LNCAP (cell line): ENCODE measurements around the gene EPHA10.

ENCODE experiments used
- TF ChIP-seq, protein P1 (sequence below): fragments of 450-650 bp; IDR thresholded peaks from 2 replicates; pipeline ENCODE4 v1.5.1; 2017; ENCODE audit warnings: mild to moderate bottlenecking

EPHA10 gene

DNA sequence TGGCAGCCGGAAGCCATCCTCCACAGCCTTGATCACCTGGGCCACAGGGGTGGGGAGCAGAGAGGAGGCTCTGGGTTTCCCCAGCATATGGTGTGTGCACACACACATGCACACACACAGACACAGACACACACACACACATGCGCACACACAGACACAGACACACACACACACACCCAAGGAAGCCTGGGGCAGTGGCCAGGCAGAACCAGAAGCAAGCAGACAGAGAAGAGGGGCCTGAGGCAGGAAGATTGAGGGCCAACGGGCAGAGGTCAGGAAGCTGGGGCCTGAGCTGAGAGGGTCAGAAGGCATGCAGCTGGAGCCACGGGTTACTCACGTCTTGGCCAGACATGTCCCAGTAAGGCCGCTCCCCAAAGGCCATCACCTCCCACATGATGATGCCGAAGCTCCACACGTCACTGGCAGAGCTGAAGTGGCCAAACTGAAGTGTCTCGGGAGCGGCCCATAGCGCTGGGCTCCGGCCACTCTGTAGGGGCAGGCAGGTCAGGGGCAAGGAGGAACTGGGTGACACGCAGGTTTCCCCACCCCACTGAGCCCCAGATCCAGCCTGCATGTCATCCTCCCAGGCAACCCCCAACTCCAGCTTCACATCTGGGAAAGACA, 45.2 kb downstream of the EPHA10 start:
- TF ChIP-seq, protein P1, sequence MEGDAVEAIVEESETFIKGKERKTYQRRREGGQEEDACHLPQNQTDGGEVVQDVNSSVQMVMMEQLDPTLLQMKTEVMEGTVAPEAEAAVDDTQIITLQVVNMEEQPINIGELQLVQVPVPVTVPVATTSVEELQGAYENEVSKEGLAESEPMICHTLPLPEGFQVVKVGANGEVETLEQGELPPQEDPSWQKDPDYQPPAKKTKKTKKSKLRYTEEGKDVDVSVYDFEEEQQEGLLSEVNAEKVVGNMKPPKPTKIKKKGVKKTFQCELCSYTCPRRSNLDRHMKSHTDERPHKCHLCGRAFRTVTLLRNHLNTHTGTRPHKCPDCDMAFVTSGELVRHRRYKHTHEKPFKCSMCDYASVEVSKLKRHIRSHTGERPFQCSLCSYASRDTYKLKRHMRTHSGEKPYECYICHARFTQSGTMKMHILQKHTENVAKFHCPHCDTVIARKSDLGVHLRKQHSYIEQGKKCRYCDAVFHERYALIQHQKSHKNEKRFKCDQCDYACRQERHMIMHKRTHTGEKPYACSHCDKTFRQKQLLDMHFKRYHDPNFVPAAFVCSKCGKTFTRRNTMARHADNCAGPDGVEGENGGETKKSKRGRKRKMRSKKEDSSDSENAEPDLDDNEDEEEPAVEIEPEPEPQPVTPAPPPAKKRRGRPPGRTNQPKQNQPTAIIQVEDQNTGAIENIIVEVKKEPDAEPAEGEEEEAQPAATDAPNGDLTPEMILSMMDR, result no peak

DNA sequence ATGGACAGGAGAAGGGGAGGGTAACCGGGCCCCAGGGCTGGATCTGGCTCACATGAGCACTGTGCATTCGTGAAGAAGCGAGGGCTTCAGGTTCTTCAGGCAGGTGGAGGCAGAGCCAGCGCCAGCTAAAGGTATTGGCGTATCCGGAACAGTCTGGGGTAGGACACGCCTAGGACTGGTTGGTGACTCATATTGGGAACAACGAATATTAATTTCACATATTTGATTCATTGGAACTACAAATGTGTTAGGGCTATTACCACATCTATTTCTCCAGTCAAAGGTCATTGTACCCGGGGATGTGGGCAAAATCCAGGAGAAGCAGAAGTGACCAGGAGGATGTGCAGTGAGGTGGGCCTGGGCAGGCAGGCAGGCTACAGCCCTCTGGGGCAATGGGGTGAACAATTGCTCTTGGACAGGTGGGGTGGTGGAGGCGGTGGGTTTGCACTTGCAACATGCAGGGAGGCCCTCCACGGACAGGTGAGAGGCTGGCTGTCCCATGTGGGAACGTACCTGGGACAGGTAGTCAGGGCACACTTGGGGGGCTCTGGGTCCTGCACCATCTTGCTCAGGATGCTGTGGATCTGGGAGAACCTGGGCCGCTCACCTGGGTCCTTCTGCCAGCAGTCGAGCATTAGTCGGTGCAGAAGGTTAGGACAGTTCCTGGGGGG, 45.9 kb downstream of the EPHA10 start:
- TF ChIP-seq, protein P1, result no peak

DNA sequence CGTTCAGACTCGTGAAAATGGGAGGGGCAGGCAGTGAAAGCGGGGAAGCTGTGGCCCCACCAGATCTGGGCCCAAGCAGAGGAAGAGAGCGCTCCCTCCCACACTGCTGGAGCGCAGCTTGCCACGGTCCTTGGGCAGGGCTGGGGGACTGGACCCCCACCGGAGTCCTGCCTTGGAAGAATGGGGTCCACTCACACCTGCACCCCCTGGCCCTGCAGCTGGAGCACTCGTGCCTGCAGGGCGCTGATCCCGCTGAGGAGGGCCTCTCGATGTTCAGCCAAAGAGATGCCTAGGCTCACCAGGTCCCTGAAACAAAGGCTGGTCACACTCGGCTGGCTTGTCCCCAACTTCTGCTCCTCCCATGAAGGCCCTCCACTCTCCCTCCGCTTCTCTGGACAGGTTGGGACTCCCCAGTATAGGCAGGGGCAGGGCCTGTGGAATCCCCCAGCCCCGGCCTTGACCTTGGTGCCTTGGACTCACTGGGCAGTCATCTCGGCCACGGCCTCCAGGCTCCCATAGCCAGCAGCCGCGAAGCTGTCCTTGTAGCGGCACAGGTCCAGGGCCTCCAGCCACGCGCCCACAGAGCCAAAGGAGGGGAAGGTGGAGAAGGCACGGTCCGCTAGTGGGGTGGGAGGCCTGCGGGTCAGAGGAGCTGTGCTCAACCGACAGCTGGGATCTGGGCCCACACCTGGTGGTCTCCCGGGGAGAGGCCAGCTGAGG, 46.6 kb downstream of the EPHA10 start:
- TF ChIP-seq, protein P1, result no peak

DNA sequence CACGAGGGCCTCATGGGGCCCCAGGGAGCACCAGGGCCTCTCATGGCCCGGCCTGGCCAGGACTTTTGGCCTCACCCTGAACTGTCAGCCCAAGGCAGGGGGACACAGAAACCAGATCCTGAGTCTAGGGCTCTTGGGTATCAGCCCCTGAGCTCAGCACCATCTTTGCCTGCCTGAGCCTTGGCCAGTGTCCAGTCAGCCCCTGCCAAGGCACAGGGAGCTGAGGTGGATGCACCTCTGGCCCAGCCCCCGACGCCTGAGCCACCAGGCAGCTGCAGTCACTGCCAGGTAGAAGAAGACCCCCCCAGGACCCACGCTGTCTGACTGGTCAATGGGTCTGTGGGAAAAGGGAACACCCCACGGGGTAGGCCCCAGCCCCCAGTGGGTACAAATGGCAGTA, 47.3 kb downstream of the EPHA10 start:
- TF ChIP-seq, protein P1, result no peak

DNA sequence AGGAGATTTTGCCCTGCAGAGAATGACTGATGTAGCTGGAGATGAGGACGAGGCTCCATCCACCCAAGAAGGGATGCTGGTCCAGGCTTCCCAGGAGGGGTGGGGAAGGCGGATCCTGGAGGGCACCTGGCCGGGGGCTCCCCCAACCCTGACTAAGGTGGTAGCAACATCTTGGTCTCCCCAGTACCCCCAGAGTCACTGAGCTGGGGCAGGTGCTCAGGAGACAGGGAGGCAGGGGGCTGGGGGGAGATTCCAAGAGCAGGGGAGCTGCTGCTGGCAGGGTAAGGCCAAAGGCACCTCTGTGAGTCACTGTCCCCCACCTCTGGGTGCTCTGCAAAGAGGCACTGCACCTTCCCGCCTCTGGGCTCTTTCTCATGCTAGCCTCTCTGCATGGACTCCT, 48.6 kb downstream of the EPHA10 start:
- TF ChIP-seq, protein P1, result no peak

DNA sequence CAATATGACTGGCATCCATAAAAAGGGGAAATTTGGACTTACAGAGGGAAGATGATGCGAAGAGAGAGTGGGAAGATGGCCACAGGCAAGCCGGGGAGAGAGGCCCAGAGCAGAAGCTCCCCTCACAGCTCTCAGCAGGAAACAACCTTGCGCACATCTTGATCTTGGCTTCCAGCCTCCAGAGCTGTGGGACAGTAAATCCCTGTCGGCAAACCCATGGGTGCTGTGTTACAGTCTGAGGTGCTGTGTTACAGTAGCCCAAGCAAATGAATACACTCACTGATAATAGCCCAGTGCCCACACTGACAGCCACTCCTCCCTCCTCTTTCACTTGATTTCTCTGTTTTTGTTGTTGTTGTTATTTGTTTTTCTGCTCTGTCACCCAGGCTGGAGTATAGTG, 50.2 kb downstream of the EPHA10 start:
- TF ChIP-seq, protein P1, result no peak

DNA sequence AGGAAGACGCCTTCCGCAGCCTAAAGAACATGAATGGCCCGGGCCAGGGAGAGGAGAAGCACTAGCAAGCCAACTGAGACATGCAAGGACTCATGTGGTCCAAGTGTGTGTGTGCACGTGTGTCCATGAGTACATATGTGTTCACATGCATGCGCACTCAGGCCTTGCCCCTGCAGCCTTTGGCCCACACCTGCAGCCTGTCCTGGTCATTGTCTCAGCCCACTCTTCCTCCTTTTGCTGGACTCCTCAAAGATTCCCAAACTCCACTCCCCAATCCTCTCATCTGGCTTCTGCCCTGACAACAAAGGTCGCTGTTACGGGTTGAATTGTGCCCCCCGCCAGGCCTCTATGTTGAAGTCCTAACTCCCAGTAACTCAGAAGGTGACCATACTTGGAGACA, 50.7 kb downstream of the EPHA10 start:
- TF ChIP-seq, protein P1, result no peak
